KMS-11 (cell line): Measurements from ENCODE around the gene PXYLP1.

Experiments used
- H2AFZ ChIP-seq: fragments of 200-600 bp; sonication (generic); 2 replicates; pipeline ENCODE4 v1.6.1; 2016; ENCODE audit warnings: antibody characterized with exemption, mixed run types, low read depth
- H3K27ac ChIP-seq: fragments of 200-600 bp; sonication (generic); 2 replicates; pipeline ENCODE4 v1.6.1; 2016; ENCODE audit warnings: mild to moderate bottlenecking, mixed run types
- H3K27me3 ChIP-seq: fragments of 200-600 bp; sonication (generic); 2 replicates; pipeline ENCODE4 v1.6.1; 2017; ENCODE audit warnings: mild to moderate bottlenecking, low read depth, mixed run types, moderate library complexity; ENCODE audit not compliant: insufficient read depth
- H3K36me3 ChIP-seq: fragments of 200-600 bp; sonication (generic); 2 replicates; pipeline ENCODE4 v1.6.1; 2017; ENCODE audit warnings: mild to moderate bottlenecking, mixed run types; ENCODE audit not compliant: insufficient read depth
- H3K4me1 ChIP-seq: fragments of 200-600 bp; sonication (generic); 2 replicates; pipeline ENCODE4 v1.6.1; 2016; ENCODE audit warnings: mild to moderate bottlenecking, low read depth, mixed run types; ENCODE audit not compliant: poor library complexity, severe bottlenecking
- H3K4me2 ChIP-seq: fragments of 200-600 bp; sonication (generic); 2 replicates; pipeline ENCODE4 v1.7.0; 2016; ENCODE audit warnings: mild to moderate bottlenecking, mixed run types
- H3K4me3 ChIP-seq: fragments of 200-600 bp; sonication (generic); IDR thresholded peaks from 2 replicates; pipeline ENCODE4 v1.6.1; 2017; ENCODE audit warnings: low read depth, low read length, mixed read lengths; ENCODE audit not compliant: insufficient read depth
- H3K79me2 ChIP-seq: fragments of 200-600 bp; sonication (generic); 2 replicates; pipeline ENCODE4 v1.6.1; 2016; ENCODE audit warnings: low read depth, mixed run types; ENCODE audit not compliant: insufficient read depth
- H3K9ac ChIP-seq: fragments of 200-600 bp; sonication (generic); 2 replicates; pipeline ENCODE4 v1.6.1; 2016; ENCODE audit warnings: mild to moderate bottlenecking, mixed run types
- H4K20me1 ChIP-seq: fragments of 200-600 bp; sonication (generic); 2 replicates; pipeline ENCODE4 v1.6.1; 2016; ENCODE audit warnings: mild to moderate bottlenecking, mixed run types; ENCODE audit not compliant: insufficient read depth
- CTCF ChIP-seq: fragments of 200-600 bp; sonication (generic); conservative IDR thresholded peaks from 2 replicates; pipeline ENCODE4 v1.6.1; 2017; ENCODE audit warnings: low read depth, mild to moderate bottlenecking, antibody characterized with exemption, low read length, moderate library complexity, mixed read lengths

Gene PXYLP1

GRCh38 chr3:141228395-141228794, 3.2 kb upstream of the PXYLP1 start:
- peaks cover 27% of the 10 kb centered on the region for H3K4me1 ChIP-seq
- peak overlapping the region; percentile 45 for H3K4me3 ChIP-seq
- peak overlapping the region; percentile 13; the same call in 1 of the 2 replicates for H3K27ac ChIP-seq
- no peaks in the 10 kb centered on the region for H4K20me1 ChIP-seq
- 0 out of 2 replicates have a peak, but pooled peaks cover 4% of the 10 kb centered on the region for H3K27me3 ChIP-seq
- H3K79me2 ChIP-seq = no peaks in the 10 kb centered on the region
- H3K4me2 ChIP-seq = peak overlapping the region; percentile 27; the same call in 1 of the 2 replicates
- H2AFZ ChIP-seq = no peak overlapping the region
- TF ChIP-seq CTCF = no peak
- H3K36me3 ChIP-seq = no peaks in the 10 kb centered on the region
- no peak overlapping the region for H3K9ac ChIP-seq

- no peak overlapping the region for H3K9ac ChIP-seq
- peak overlapping the region; percentile 45 for H3K4me3 ChIP-seq
- H3K4me2 ChIP-seq = peak overlapping the region; percentile 27; the same call in 1 of the 2 replicates
- no peak overlapping the region; the same call in 1 of the 2 replicates for H2AFZ ChIP-seq
- no peaks in the 10 kb centered on the region for H3K36me3 ChIP-seq
- peaks cover 27% of the 10 kb centered on the region for H3K4me1 ChIP-seq
- H3K27me3 ChIP-seq = 0 out of 2 replicates have a peak, but pooled peaks cover 4% of the 10 kb centered on the region
- H4K20me1 ChIP-seq = no peaks in the 10 kb centered on the region
- peak overlapping the region; percentile 13; the same call in 1 of the 2 replicates for H3K27ac ChIP-seq
- TF ChIP-seq CTCF = no peak
- no peaks in the 10 kb centered on the region for H3K79me2 ChIP-seq
These were observed 2.5 kb upstream of the PXYLP1 start for GRCh38 chr3:141229132-141229531.

GRCh38 chr3:141230293-141230692, 1.3 kb upstream of the PXYLP1 start:
- 0 out of 2 replicates have a peak overlapping the region, but pooled peaks have one; percentile 89 for H2AFZ ChIP-seq

GRCh38 chr3:141231952-141232823, 563 bp downstream of the PXYLP1 start:
- TF ChIP-seq CTCF = no peak
- H3K4me1 ChIP-seq = peaks cover 27% of the 10 kb centered on the region

More at GRCh38 chr3:141230293-141230692, 1.3 kb upstream of the PXYLP1 start:
- Histone ChIP-seq H3K79me2 (no peaks in the 10 kb centered on the region), H4K20me1 (no peaks in the 10 kb centered on the region), H3K4me2 (no peak overlapping the region), H3K4me1 (peaks cover 27% of the 10 kb centered on the region), H3K27ac (no peak overlapping the region), H3K9ac (no peak overlapping the region), H3K4me3 (no peak overlapping the region), H3K36me3 (no peaks in the 10 kb centered on the region), H3K27me3 (0 out of 2 replicates have a peak, but pooled peaks cover 4% of the 10 kb centered on the region)
- TF ChIP-seq CTCF = no peak

More at GRCh38 chr3:141231952-141232823, 563 bp downstream of the PXYLP1 start:
- H3K9ac ChIP-seq = peak overlapping the region; percentile 35; the same call in 1 of the 2 replicates
- peak overlapping the region; percentile 77 for H3K4me2 ChIP-seq
- H3K27ac ChIP-seq = no peak overlapping the region
- H3K4me3 ChIP-seq = peak overlapping the region; percentile 72
- H3K36me3 ChIP-seq = no peaks in the 10 kb centered on the region
- no peaks in the 10 kb centered on the region for H3K79me2 ChIP-seq
- H3K27me3 ChIP-seq = 0 out of 2 replicates have a peak, but pooled peaks cover 4% of the 10 kb centered on the region
- no peaks in the 10 kb centered on the region for H4K20me1 ChIP-seq
- H2AFZ ChIP-seq = peak overlapping the region; percentile 87
